ENCODE results near the gene SLCO2B1. TPM values are rescaled to one million over a fixed set of nuclear protein-coding genes. Genes with fewer than 3 reads are reported as not detected.

Gene SLCO2B1
- total RNA-seq, 4 donors from 2014 or later = 51.5 to 151 (median 106) TPM

DNA sequence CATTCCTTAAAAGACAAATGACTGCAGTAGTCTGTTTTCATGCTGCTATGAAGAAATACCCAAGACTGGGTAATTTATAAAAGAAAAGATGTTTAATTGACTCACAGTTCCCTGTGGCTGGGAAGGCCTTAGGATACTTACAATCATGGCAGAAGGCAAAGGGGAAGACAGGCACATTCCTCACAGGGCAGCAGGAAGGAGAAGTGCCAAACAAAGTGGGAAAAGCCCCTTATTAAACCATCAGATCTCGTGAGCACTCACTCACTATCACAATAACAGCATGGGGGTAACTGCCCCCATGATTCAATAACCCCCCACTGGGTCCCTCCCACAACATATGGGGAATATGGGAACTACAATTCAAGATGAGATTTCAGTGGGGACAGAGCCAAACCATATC lies 37.9 kb upstream of the SLCO2B1 start:
- DNase-seq (ENCODE audit: low spot score) (no peak), ATAC-seq (ENCODE audit: low FRiP score) (no peak)
- TF ChIP-seq CTCF (IDR thresholded peaks at IDR 0.05) = no peak

- DNase-seq (ENCODE audit: low spot score) = no peak
- no peak for ATAC-seq (ENCODE audit: low FRiP score)
- TF ChIP-seq CTCF (IDR thresholded peaks at IDR 0.05) = no peak
Measured at GRCh38 chr11:75114465-75114864, 36.4 kb upstream of the SLCO2B1 start.

- no peak for ATAC-seq (ENCODE audit: low FRiP score)
- DNase-seq (ENCODE audit: low spot score) = no peak
- TF ChIP-seq CTCF (IDR thresholded peaks at IDR 0.05) = no peak
Measured at GRCh38 chr11:75118577-75118976, 32.3 kb upstream of the SLCO2B1 start.

DNA sequence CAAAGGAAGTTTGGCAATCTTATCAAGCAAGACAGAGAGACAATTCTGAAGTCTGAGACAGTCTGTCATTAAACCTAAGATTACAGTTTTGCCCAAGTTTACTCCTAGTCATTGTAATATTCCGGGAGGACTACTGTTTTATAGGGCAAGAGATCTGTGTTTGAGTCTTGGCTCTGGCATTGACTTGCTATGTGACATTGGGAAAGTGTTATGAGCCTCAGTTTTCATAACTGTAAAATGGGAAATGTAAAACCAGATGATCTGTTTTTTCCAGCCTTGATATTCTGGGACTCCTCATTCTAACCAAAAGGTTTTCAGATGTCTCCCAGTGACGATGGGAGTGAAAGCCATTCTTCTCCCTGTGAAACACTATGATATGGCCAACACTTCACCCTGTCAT lies 24.3 kb upstream of the SLCO2B1 start:
- DNase-seq (ENCODE audit: low spot score) (no peak), ATAC-seq (ENCODE audit: low FRiP score) (no peak)
- TF ChIP-seq CTCF (IDR thresholded peaks at IDR 0.05) = no peak

DNA sequence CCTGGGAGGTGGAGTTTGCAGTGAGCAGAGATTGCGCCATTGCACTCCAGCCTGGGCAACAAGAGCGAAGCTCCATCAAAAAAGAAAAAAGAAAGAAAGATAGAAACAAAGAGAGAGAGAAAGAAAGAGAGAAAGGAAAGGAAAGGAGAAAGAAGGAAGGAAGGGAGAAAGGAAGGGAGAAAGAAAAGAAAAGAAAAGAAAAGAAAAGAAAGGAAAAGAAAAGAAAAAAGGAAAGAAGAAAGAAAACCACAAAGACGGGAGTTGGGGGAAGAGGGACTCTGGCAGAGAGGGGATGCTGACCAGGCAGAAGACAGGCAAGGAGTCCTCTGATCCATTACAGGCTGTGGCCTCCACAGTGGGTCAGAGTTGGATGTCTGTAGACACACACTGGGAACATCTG lies 18.8 kb upstream of the SLCO2B1 start:
- DNase-seq (ENCODE audit: low spot score) = no peak
- ATAC-seq (ENCODE audit: low FRiP score) = no peak
- TF ChIP-seq CTCF (IDR thresholded peaks at IDR 0.05) = no peak

DNA sequence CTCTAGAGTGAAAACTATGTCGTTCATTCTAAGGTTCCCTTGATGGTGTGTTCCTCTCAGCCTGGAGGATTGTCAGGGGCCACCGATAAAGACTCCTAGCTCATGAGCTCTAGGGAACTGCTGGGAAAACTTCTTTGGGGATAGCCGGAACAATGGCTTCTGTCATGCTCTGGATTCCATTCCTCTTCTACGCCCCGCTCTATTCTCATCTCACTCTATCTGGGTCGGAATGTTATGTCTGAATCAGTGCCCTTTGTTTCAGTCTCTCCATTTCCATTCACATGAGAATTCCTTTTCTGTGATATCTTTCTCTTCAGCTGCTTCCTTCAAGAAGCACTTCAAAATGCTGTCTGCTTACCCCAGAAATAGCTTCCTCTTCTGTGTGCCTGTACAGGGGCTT lies 16.9 kb upstream of the SLCO2B1 start:
- no peak for ATAC-seq (ENCODE audit: low FRiP score)
- TF ChIP-seq CTCF (IDR thresholded peaks at IDR 0.05) = no peak

DNA sequence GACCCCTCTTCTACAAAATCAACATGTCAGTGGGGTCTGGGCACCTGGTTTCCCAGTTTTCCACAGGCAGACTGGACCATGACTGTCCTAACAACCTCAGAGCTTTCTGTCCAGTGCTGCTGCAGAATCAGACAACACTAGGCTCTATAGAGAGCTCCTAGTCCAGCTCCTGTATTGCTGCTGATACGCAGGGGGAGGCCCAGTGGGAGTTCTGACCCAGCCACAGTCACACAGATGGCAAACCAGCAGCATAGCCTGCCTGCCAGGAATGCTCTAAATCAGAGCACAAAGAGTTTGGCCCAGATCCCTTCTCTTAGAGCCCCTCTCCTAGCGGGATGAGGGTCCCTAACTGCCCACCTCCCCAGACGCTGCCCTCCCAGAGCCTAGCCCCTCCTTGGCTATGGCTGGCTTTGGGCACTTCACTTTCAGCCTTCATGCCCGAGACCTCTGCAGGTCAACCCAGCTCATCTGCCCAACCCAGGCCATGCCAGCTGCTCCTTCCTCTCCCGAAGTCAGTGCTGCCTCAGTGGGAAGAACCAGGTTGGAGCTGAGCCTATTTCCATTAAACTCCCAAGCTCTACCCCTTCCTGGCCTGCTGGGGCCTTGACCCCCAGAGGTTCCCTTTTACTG lies 15.8 kb upstream of the SLCO2B1 start:
- DNase-seq (ENCODE audit: low spot score) = no peak
- ATAC-seq (ENCODE audit: low FRiP score) = no peak

More for the DNA sequence above, 16.9 kb upstream of the SLCO2B1 start:
- no peak for DNase-seq (ENCODE audit: low spot score)

More for the DNA sequence above, 15.8 kb upstream of the SLCO2B1 start:
- no peak for TF ChIP-seq CTCF (IDR thresholded peaks at IDR 0.05)
